HL-60 (cell line): Measurements from ENCODE around the gene GM2A.

Experiments
- DNase-seq, 2 experiments: peaks; one replicate each; pipeline ENCODE4 v3.0.0-alpha.2; 2010 to 2020; ENCODE audit warnings: low read depth in 1 of 2, low spot score in 1 of 2
- H3K27ac ChIP-seq: fragments of 250-450 bp; sonication (Bioruptor Pico); replicated peaks from 2 replicates; pipeline ENCODE4 v1.5.1; 2020; ENCODE audit warnings: mild to moderate bottlenecking, moderate library complexity
- H3K27me3 ChIP-seq: fragments of 250-450 bp; sonication (Bioruptor Pico); 2 replicates; pipeline ENCODE4 v1.5.1; 2021; ENCODE audit warnings: mild to moderate bottlenecking, moderate library complexity; ENCODE audit not compliant: insufficient read depth, poor library complexity, severe bottlenecking
- H3K4me3 ChIP-seq: replicated peaks from 2 replicates; pipeline ENCODE4 v1.5.1; 2011; ENCODE audit warnings: mild to moderate bottlenecking, control low read depth, low read length; ENCODE audit not compliant: insufficient read depth
- GABPA ChIP-seq: IDR thresholded peaks from 2 replicates; pipeline ENCODE4 v1.6.1; 2012; ENCODE audit warnings: low read depth
- POLR2AphosphoS5 ChIP-seq: IDR thresholded peaks from 2 replicates; pipeline ENCODE4 v1.6.1; 2012; ENCODE audit warnings: low read depth
- REST ChIP-seq: IDR thresholded peaks from 2 replicates; pipeline ENCODE4 v1.6.1; 2012; ENCODE audit warnings: low read depth; ENCODE audit not compliant: insufficient replicate concordance
- SPI1 ChIP-seq: IDR thresholded peaks from 2 replicates; pipeline ENCODE4 v1.6.1; 2012; ENCODE audit warnings: low read depth, mild to moderate bottlenecking, borderline replicate concordance
- TF ChIP-seq, protein P1 (sequence below): IDR thresholded peaks from one replicate; pipeline ENCODE4 v1.5.1; 2011; ENCODE audit warnings: low read length, control low read depth, inconsistent platforms; ENCODE audit not compliant: insufficient read depth

The GM2A gene

GRCh38 chr5:151224372-151224771 is 28.6 kb upstream of the GM2A start:
- peak overlapping the region; percentile 71 for H3K4me3 ChIP-seq
- H3K27me3 ChIP-seq = no peaks in the 10 kb centered on the region
- peak in 1 of 2 experiments; percentile 38 for DNase-seq
- peak overlapping the region; percentile 74 for H3K27ac ChIP-seq
- TF ChIP-seq REST (no peak), SPI1 (peak; percentile 92)

GRCh38 chr5:151225071-151225470 is 27.9 kb upstream of the GM2A start:
- TF ChIP-seq REST (no peak), GABPA (no peak)

GRCh38 chr5:151225475-151225874 is 27.5 kb upstream of the GM2A start:
- no peak for TF ChIP-seq POLR2AphosphoS5
- TF ChIP-seq GABPA = no peak
- TF ChIP-seq REST = no peak
- TF ChIP-seq, protein P1, sequence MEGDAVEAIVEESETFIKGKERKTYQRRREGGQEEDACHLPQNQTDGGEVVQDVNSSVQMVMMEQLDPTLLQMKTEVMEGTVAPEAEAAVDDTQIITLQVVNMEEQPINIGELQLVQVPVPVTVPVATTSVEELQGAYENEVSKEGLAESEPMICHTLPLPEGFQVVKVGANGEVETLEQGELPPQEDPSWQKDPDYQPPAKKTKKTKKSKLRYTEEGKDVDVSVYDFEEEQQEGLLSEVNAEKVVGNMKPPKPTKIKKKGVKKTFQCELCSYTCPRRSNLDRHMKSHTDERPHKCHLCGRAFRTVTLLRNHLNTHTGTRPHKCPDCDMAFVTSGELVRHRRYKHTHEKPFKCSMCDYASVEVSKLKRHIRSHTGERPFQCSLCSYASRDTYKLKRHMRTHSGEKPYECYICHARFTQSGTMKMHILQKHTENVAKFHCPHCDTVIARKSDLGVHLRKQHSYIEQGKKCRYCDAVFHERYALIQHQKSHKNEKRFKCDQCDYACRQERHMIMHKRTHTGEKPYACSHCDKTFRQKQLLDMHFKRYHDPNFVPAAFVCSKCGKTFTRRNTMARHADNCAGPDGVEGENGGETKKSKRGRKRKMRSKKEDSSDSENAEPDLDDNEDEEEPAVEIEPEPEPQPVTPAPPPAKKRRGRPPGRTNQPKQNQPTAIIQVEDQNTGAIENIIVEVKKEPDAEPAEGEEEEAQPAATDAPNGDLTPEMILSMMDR = no peak
- TF ChIP-seq SPI1 = no peak
- no peak for DNase-seq
- no peak overlapping the region for H3K4me3 ChIP-seq
- no peaks in the 10 kb centered on the region for H3K27me3 ChIP-seq
- H3K27ac ChIP-seq = no peak overlapping the region

More at GRCh38 chr5:151225071-151225470, 27.9 kb upstream of the GM2A start:
- no peaks in the 10 kb centered on the region for H3K27me3 ChIP-seq
- no peak overlapping the region for H3K27ac ChIP-seq
- no peak overlapping the region for H3K4me3 ChIP-seq
- DNase-seq = no peak

GRCh38 chr5:151227918-151228447 is 25.0 kb upstream of the GM2A start:
- no peak for DNase-seq
- no peak overlapping the region for H3K27ac ChIP-seq
- no peak overlapping the region for H3K4me3 ChIP-seq
- H3K27me3 ChIP-seq = no peaks in the 10 kb centered on the region
- no peak for TF ChIP-seq GABPA
- no peak for TF ChIP-seq POLR2AphosphoS5
- TF ChIP-seq, protein P1 = no peak
- TF ChIP-seq REST = no peak
- no peak for TF ChIP-seq SPI1
